Inferior parietal cortex (tissue), 1 donor: ENCODE measurements around the gene NELFB.

Source experiments
- DNase-seq: peaks from one replicate; pipeline ENCODE4 v3.0.0-alpha.2; 2016; ENCODE audit errors: extremely low spot score

NELFB gene

GRCh38 chr9:137254624-137255447 is at the start of gene NELFB:
Gene NELFB (plus strand): TSS chr9:137255327.
- peak; percentile 89 for DNase-seq

GRCh38 chr9:137206602-137207001 is 48.5 kb upstream of the NELFB start:
- DNase-seq = no peak

- DNase-seq = no peak
Observed at GRCh38 chr9:137211532-137211931, 43.6 kb upstream of the NELFB start.

- no peak for DNase-seq
Observed at GRCh38 chr9:137212520-137212919, 42.6 kb upstream of the NELFB start.

- DNase-seq = no peak
Observed at GRCh38 chr9:137213160-137214060, 41.7 kb upstream of the NELFB start.

- no peak for DNase-seq
Observed at GRCh38 chr9:137214620-137215019, 40.5 kb upstream of the NELFB start.

GRCh38 chr9:137215196-137215986 is 39.7 kb upstream of the NELFB start:
- no peak for DNase-seq

GRCh38 chr9:137216188-137216965 is 38.8 kb upstream of the NELFB start:
- no peak for DNase-seq

- DNase-seq = no peak
Observed at GRCh38 chr9:137217276-137218211, 37.6 kb upstream of the NELFB start.

- no peak for DNase-seq
Observed at GRCh38 chr9:137218212-137218753, 36.8 kb upstream of the NELFB start.

GRCh38 chr9:137218754-137219271 is 36.3 kb upstream of the NELFB start:
- no peak for DNase-seq

GRCh38 chr9:137219757-137220316 is 35.3 kb upstream of the NELFB start:
- DNase-seq = no peak

GRCh38 chr9:137220317-137221094 is 34.6 kb upstream of the NELFB start:
- no peak for DNase-seq

- no peak for DNase-seq
Observed at GRCh38 chr9:137221095-137221505, 34.0 kb upstream of the NELFB start.

GRCh38 chr9:137221506-137222111 is 33.5 kb upstream of the NELFB start:
- DNase-seq = no peak

GRCh38 chr9:137222190-137223077 is 32.7 kb upstream of the NELFB start, which contains the start of gene RNF208:
Gene RNF208 (minus strand): TSS chr9:137222240. CDS start chr9:137221212, 1,028 bp downstream.
- DNase-seq = no peak
